Panc1 (cell line): Measurements from ENCODE around the gene EHBP1L1. TPM values are rescaled to one million over a fixed set of nuclear protein-coding genes. Genes with fewer than 3 reads are reported as not detected.

Experiments used
- ATAC-seq: fragments of 200-7000 bp; cut with Tn5 transposase; 2 replicates; pipeline ENCODE4 v1.9.1; 2020; ENCODE audit warnings: mild to moderate bottlenecking, moderate library complexity
- BruUV-seq: library from RNA; stranded (reverse); fragments of 400-500 nt; replicated peaks from 2 replicates; lab custom pipeline; 2021; lab: Mats Ljungman, UMichigan
- CTCF ChIA-PET: fragments of 300-600 bp; sonication (Branson Sonifier 250); formaldehyde crosslinking; loops from one replicate; lab custom pipeline; 2022; ENCODE audit warnings: antibody characterized with exemption; lab: Charles Lee
- POLR2A ChIA-PET: fragments of 300-600 bp; sonication (Branson Sonifier 250); formaldehyde crosslinking; loops from one replicate; lab custom pipeline; 2022; ENCODE audit warnings: antibody characterized with exemption; lab: Charles Lee
- DNase-seq: peaks from one replicate; pipeline ENCODE4 v3.0.0-alpha.2; 2010; ENCODE audit warnings: low read depth, low spot score
- H3K27ac ChIP-seq: 2 replicates; pipeline ENCODE4 v1.5.1; 2011; ENCODE audit warnings: mild to moderate bottlenecking, low read length, inconsistent platforms
- H3K27me3 ChIP-seq: fragments of 200-500 bp; sonication (Bioruptor generic); 2 replicates; pipeline ENCODE4 v1.6.0; 2014; ENCODE audit warnings: low read length, inconsistent platforms; ENCODE audit not compliant: control insufficient read depth, insufficient read depth
- H3K36me3 ChIP-seq: fragments of 200-500 bp; sonication (Bioruptor generic); 2 replicates; pipeline ENCODE4 v1.5.1; 2014; ENCODE audit warnings: inconsistent platforms, mild to moderate bottlenecking, low read length, moderate library complexity; ENCODE audit not compliant: control insufficient read depth, insufficient read depth
- H3K4me1 ChIP-seq: 2 replicates; pipeline ENCODE4 v1.5.1; 2011; ENCODE audit warnings: inconsistent platforms, mild to moderate bottlenecking, low read length, moderate library complexity; ENCODE audit not compliant: control insufficient read depth, insufficient read depth
- H3K4me3 ChIP-seq, 2 experiments: 2 replicates each; pipeline ENCODE4 v1.5.1; 2011 to 2012; ENCODE audit warnings: low read depth in 2 of 2, low read length in 2 of 2, mild to moderate bottlenecking in 2 of 2, inconsistent platforms in 1 of 2, moderate library complexity in 1 of 2
- H3K9me3 ChIP-seq: fragments of 200-500 bp; sonication (Bioruptor generic); 2 replicates; pipeline ENCODE4 v1.5.1; 2014; ENCODE audit warnings: low read depth, mild to moderate bottlenecking, inconsistent platforms, low read length, moderate library complexity; ENCODE audit not compliant: control insufficient read depth, insufficient read depth
- POLR2AphosphoS5 ChIP-seq: IDR thresholded peaks from 2 replicates; pipeline ENCODE4 v1.6.1; 2012; ENCODE audit warnings: mild to moderate bottlenecking, low read depth, low read length, moderate library complexity
- SIN3A ChIP-seq: IDR thresholded peaks from 2 replicates; pipeline ENCODE4 v1.6.1; 2012; ENCODE audit warnings: low read depth, mild to moderate bottlenecking, low read length, moderate library complexity, borderline replicate concordance; ENCODE audit not compliant: insufficient read depth
- TCF7L2 ChIP-seq: IDR thresholded peaks from 2 replicates; pipeline ENCODE4 v1.6.1; 2011; ENCODE audit warnings: mild to moderate bottlenecking, low read depth, low read length, inconsistent platforms
- in situ Hi-C: cut with HindIII; loops from 2 replicates; pipeline ENCODE4 v1.10.0; 2016; ENCODE audit warnings: low sequenced_read_pairs, low pct_unique_long_range_greater_than_20kb
- intact Hi-C: fragments of 100-400 bp; cut with micrococcal nuclease; formaldehyde crosslinking; loops from one replicate; pipeline ENCODE4 v1.10.0; 2022; ENCODE audit not compliant: unreplicated experiment
- total RNA-seq: library from RNA; stranded (reverse); gene quantifications from one replicate; pipeline ENCODE4 v1.2.1, GENCODE V29; 2021; ENCODE audit not compliant: unreplicated experiment
- TF ChIP-seq, protein P1 (sequence below), 2 experiments: IDR thresholded peaks; 2 replicates each; pipeline ENCODE4 v1.6.1; 2011 to 2012; ENCODE audit warnings: low read depth in 2 of 2, control low read depth in 1 of 2, low read length in 1 of 2, mild to moderate bottlenecking in 1 of 2, moderate library complexity in 1 of 2; ENCODE audit not compliant: insufficient read depth in 1 of 2
- TF ChIP-seq, protein P2 (sequence below): fragments of 450-650 bp; IDR thresholded peaks from 2 replicates; pipeline ENCODE4 v1.5.1; 2017; ENCODE audit warnings: mild to moderate bottlenecking

Gene EHBP1L1
- total RNA-seq, 1 experiment from 2014 or later: 108 TPM

DNA sequence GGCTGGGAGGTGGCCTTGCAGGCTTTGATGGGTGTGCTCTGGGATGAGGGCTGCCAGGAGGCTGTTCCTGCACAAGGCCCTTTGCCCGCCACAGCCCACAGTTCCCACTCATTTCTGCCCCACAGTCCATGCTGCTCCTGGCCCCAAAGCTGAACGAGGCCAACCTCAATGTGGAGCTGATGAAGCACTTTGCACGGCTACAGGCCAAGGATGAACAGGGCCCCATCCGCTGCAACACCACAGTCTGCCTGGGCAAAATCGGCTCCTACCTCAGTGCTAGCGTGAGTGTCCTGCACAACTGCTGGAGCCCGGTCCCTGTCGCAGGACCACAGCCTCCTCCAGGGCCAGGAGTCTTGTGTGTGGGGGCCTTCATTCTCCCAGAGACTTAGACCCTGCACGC, 40.8 kb upstream of the EHBP1L1 start:
- BruUV-seq: no TSS peak
- H3K4me1 ChIP-seq: peaks cover 11% of the 10 kb centered on the region
- DNase-seq (no peak), ATAC-seq (no peak)
- H3K9me3 ChIP-seq: no peaks in the 10 kb centered on the region
- H3K36me3 ChIP-seq: peaks cover 6% of the 10 kb centered on the region; the same call in 1 of the 2 replicates
- ChIA-PET POLR2A (no interaction called here), CTCF (no interaction called here)
- H3K4me3 ChIP-seq: no peak overlapping the region
- no peak for TF ChIP-seq TCF7L2
- TF ChIP-seq POLR2AphosphoS5: no peak
- TF ChIP-seq, protein P1, sequence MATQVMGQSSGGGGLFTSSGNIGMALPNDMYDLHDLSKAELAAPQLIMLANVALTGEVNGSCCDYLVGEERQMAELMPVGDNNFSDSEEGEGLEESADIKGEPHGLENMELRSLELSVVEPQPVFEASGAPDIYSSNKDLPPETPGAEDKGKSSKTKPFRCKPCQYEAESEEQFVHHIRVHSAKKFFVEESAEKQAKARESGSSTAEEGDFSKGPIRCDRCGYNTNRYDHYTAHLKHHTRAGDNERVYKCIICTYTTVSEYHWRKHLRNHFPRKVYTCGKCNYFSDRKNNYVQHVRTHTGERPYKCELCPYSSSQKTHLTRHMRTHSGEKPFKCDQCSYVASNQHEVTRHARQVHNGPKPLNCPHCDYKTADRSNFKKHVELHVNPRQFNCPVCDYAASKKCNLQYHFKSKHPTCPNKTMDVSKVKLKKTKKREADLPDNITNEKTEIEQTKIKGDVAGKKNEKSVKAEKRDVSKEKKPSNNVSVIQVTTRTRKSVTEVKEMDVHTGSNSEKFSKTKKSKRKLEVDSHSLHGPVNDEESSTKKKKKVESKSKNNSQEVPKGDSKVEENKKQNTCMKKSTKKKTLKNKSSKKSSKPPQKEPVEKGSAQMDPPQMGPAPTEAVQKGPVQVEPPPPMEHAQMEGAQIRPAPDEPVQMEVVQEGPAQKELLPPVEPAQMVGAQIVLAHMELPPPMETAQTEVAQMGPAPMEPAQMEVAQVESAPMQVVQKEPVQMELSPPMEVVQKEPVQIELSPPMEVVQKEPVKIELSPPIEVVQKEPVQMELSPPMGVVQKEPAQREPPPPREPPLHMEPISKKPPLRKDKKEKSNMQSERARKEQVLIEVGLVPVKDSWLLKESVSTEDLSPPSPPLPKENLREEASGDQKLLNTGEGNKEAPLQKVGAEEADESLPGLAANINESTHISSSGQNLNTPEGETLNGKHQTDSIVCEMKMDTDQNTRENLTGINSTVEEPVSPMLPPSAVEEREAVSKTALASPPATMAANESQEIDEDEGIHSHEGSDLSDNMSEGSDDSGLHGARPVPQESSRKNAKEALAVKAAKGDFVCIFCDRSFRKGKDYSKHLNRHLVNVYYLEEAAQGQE (IDR thresholded peaks at IDR 0.05; ENCODE audit: insufficient read depth in 1 of 2, low read depth in 2 of 2, low read length in 1 of 2): no peak
- TF ChIP-seq, protein P2, sequence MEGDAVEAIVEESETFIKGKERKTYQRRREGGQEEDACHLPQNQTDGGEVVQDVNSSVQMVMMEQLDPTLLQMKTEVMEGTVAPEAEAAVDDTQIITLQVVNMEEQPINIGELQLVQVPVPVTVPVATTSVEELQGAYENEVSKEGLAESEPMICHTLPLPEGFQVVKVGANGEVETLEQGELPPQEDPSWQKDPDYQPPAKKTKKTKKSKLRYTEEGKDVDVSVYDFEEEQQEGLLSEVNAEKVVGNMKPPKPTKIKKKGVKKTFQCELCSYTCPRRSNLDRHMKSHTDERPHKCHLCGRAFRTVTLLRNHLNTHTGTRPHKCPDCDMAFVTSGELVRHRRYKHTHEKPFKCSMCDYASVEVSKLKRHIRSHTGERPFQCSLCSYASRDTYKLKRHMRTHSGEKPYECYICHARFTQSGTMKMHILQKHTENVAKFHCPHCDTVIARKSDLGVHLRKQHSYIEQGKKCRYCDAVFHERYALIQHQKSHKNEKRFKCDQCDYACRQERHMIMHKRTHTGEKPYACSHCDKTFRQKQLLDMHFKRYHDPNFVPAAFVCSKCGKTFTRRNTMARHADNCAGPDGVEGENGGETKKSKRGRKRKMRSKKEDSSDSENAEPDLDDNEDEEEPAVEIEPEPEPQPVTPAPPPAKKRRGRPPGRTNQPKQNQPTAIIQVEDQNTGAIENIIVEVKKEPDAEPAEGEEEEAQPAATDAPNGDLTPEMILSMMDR: no peak
- TF ChIP-seq SIN3A: no peak
- in situ Hi-C loops (no loop called here), intact Hi-C loops (no loop called here)
- H3K27ac ChIP-seq: no peak overlapping the region
- H3K27me3 ChIP-seq: no peaks in the 10 kb centered on the region

- Histone ChIP-seq H3K4me1 (peaks cover 18% of the 10 kb centered on the region), H3K4me3 (no peak overlapping the region), H3K36me3 (peaks cover 2% of the 10 kb centered on the region; the same call in 1 of the 2 replicates), H3K27me3 (no peaks in the 10 kb centered on the region), H3K27ac (peak overlapping the region; percentile 39; the same call in 1 of the 2 replicates), H3K9me3 (no peaks in the 10 kb centered on the region)
- BruUV-seq: no TSS peak
- CTCF ChIA-PET: no interaction called here
- ATAC-seq (no peak), DNase-seq (no peak)
- POLR2A ChIA-PET: interaction anchor here (0.6 kb wide), 1 partner anchor 28 kb away, joined by 3 read pairs; no protein-coding TSS in a partner anchor
- intact Hi-C loops: no loop called here
- in situ Hi-C loops: no loop called here
- TF ChIP-seq POLR2AphosphoS5: no peak
- no peak for TF ChIP-seq SIN3A
- TF ChIP-seq, protein P2: no peak
- no peak for TF ChIP-seq TCF7L2
- TF ChIP-seq, protein P1 (IDR thresholded peaks at IDR 0.05; ENCODE audit: insufficient read depth in 1 of 2, low read depth in 2 of 2, low read length in 1 of 2): no peak
Measured at GRCh38 chr11:65536412-65537295, 39.2 kb upstream of the EHBP1L1 start.
